ENCODE measurements around the gene TMEM14B.

DNA sequence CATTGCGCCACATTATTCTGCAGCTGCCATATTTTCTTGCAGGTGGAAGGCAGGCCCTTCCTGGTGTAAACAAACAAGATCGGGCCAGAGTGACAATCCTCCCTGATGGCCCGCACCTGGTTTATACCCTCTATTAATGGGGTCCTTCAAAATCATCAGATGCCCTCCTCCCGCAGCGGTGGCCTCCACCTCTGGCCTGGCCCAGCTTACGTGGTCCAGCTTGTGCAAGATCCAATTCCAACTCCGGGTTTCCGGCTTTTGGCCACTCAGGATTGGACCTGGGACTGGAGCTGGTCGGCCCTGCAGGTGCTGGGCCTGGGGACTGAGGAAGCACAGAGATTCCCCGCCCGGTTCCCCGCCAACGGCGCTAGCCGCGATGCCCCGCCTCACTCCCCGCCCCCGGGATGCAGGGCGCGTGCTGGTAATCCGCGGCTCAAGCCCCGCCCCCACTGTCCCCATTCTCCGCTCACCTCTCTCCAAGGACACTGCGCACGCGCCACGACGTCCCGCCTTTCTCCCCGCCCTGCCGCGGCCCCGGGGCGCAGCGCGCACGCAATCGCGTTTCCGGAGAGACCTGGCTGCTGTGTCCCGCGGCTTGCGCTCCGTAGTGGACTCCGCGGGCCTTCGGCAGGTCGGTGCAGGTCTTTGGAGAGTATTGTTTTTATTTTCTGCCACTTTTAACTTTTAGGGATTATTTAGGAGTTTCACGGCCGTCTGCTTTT, at the start of gene TMEM14B:
- TF ChIP-seq, protein P1, sequence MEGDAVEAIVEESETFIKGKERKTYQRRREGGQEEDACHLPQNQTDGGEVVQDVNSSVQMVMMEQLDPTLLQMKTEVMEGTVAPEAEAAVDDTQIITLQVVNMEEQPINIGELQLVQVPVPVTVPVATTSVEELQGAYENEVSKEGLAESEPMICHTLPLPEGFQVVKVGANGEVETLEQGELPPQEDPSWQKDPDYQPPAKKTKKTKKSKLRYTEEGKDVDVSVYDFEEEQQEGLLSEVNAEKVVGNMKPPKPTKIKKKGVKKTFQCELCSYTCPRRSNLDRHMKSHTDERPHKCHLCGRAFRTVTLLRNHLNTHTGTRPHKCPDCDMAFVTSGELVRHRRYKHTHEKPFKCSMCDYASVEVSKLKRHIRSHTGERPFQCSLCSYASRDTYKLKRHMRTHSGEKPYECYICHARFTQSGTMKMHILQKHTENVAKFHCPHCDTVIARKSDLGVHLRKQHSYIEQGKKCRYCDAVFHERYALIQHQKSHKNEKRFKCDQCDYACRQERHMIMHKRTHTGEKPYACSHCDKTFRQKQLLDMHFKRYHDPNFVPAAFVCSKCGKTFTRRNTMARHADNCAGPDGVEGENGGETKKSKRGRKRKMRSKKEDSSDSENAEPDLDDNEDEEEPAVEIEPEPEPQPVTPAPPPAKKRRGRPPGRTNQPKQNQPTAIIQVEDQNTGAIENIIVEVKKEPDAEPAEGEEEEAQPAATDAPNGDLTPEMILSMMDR (IDR thresholded peaks at IDR 0.05), result peak in 1 of 12 donors; percentile 6
- TF ChIP-seq POLR2A (IDR thresholded peaks at IDR 0.05), result no peak

All from heart left ventricle (tissue), 13 donors.